ENCODE results near the gene PTGDR2.

Gene PTGDR2

GRCh38 chr11:60814112-60814511 is 41.6 kb downstream of the PTGDR2 start:
- DNase-seq (ENCODE audit: low read depth in 1 of 2, low spot score in 1 of 2): no peak
- Histone ChIP-seq H3K27me3 (ENCODE audit: insufficient read depth, poor library complexity, severe bottlenecking) (no peaks in the 10 kb centered on the region), H3K27ac (replicated peaks) (no peak overlapping the region), H3K4me3 (replicated peaks; ENCODE audit: insufficient read depth, low read length) (no peak overlapping the region)
- TF ChIP-seq REST (IDR thresholded peaks at IDR 0.05; ENCODE audit: insufficient replicate concordance, low read depth): no peak
- no peak for TF ChIP-seq POLR2AphosphoS5 (IDR thresholded peaks at IDR 0.05; ENCODE audit: low read depth)
- TF ChIP-seq GABPA (IDR thresholded peaks at IDR 0.05; ENCODE audit: low read depth): no peak
- TF ChIP-seq SPI1 (IDR thresholded peaks at IDR 0.05; ENCODE audit: borderline replicate concordance, low read depth): no peak
- no peak for TF ChIP-seq CTCF (IDR thresholded peaks at IDR 0.05; ENCODE audit: insufficient read depth, low read length)

GRCh38 chr11:60813324-60813723 is 42.4 kb downstream of the PTGDR2 start:
- Histone ChIP-seq H3K27me3 (ENCODE audit: insufficient read depth, poor library complexity, severe bottlenecking) (no peaks in the 10 kb centered on the region), H3K27ac (replicated peaks) (no peak overlapping the region), H3K4me3 (replicated peaks; ENCODE audit: insufficient read depth, low read length) (no peak overlapping the region)
- peak in 1 of 2 experiments; percentile 18 for DNase-seq (ENCODE audit: low read depth in 1 of 2, low spot score in 1 of 2)
- TF ChIP-seq GABPA (IDR thresholded peaks at IDR 0.05; ENCODE audit: low read depth): no peak
- peak; percentile 27; the same call in 1 of the 2 replicates for TF ChIP-seq SPI1 (IDR thresholded peaks at IDR 0.05; ENCODE audit: borderline replicate concordance, low read depth)

- H3K27me3 ChIP-seq (ENCODE audit: insufficient read depth, poor library complexity, severe bottlenecking): no peaks in the 10 kb centered on the region
- no peak overlapping the region for H3K27ac ChIP-seq (replicated peaks)
- DNase-seq (ENCODE audit: low read depth in 1 of 2, low spot score in 1 of 2): no peak
- H3K4me3 ChIP-seq (replicated peaks; ENCODE audit: insufficient read depth, low read length): no peak overlapping the region
- TF ChIP-seq REST (IDR thresholded peaks at IDR 0.05; ENCODE audit: insufficient replicate concordance, low read depth): no peak
- no peak for TF ChIP-seq SPI1 (IDR thresholded peaks at IDR 0.05; ENCODE audit: borderline replicate concordance, low read depth)
- TF ChIP-seq CTCF (IDR thresholded peaks at IDR 0.05; ENCODE audit: insufficient read depth, low read length): no peak
- no peak for TF ChIP-seq GABPA (IDR thresholded peaks at IDR 0.05; ENCODE audit: low read depth)
- no peak for TF ChIP-seq POLR2AphosphoS5 (IDR thresholded peaks at IDR 0.05; ENCODE audit: low read depth)
These were observed 45.2 kb downstream of the PTGDR2 start for GRCh38 chr11:60810569-60810968.

- TF ChIP-seq REST (IDR thresholded peaks at IDR 0.05; ENCODE audit: insufficient replicate concordance, low read depth) (no peak), GABPA (IDR thresholded peaks at IDR 0.05; ENCODE audit: low read depth) (no peak), SPI1 (IDR thresholded peaks at IDR 0.05; ENCODE audit: borderline replicate concordance, low read depth) (no peak), POLR2AphosphoS5 (IDR thresholded peaks at IDR 0.05; ENCODE audit: low read depth) (no peak), CTCF (IDR thresholded peaks at IDR 0.05; ENCODE audit: insufficient read depth, low read length) (no peak)
- DNase-seq (ENCODE audit: low read depth in 1 of 2, low spot score in 1 of 2): no peak
- Histone ChIP-seq H3K27me3 (ENCODE audit: insufficient read depth, poor library complexity, severe bottlenecking) (no peaks in the 10 kb centered on the region), H3K4me3 (replicated peaks; ENCODE audit: insufficient read depth, low read length) (no peak overlapping the region), H3K27ac (replicated peaks) (no peak overlapping the region)
These were observed 45.6 kb downstream of the PTGDR2 start for GRCh38 chr11:60810151-60810550.

All from HL-60 (cell line).